CD4-positive, alpha-beta T cell (primary cell): Measurements from ENCODE around the gene IPO9. TPM values are rescaled to one million over a fixed set of nuclear protein-coding genes. Genes with fewer than 3 reads are reported as not detected.

Source experiments
- ATAC-seq: fragments of 200-7000 bp; cut with Tn5 transposase; one replicate; pipeline ENCODE4 v1.10.0; 2022; ENCODE audit warnings: mild to moderate bottlenecking; ENCODE audit not compliant: poor library complexity
- CTCF ChIA-PET: fragments of 350-600 bp; sonication (Branson Sonifier 250); formaldehyde crosslinking; loops from one replicate; lab custom pipeline; 2021; ENCODE audit warnings: antibody characterized with exemption, inconsistent platforms; lab: Charles Lee
- POLR2A ChIA-PET: fragments of 350-600 bp; sonication (Branson Sonifier 250); formaldehyde crosslinking; loops from one replicate; lab custom pipeline; 2021; ENCODE audit warnings: antibody characterized with exemption, inconsistent platforms; lab: Charles Lee
- DNase-seq, 14 experiments: peaks; one replicate each; pipeline ENCODE4 v3.0.0-alpha.2; 2013 to 2020; ENCODE audit warnings: mixed read lengths in 2 of 14
- H3K27ac ChIP-seq, 2 donors: one replicate each; pipeline versions ENCODE4 v1.5.1 to v1.7.0; 2013; ENCODE audit warnings: low read length in 2 of 2, low read depth in 1 of 2, mild to moderate bottlenecking in 1 of 2
- H3K27me3 ChIP-seq, 2 experiments: 1 replicate in 1 of 2; 2 replicates in 1 of 2; pipeline versions ENCODE4 v1.6.1 to v1.7.0; 2013; ENCODE audit warnings: low read length in 2 of 2, control low read depth in 1 of 2, mild to moderate bottlenecking in 1 of 2, moderate library complexity in 1 of 2; ENCODE audit not compliant: insufficient read depth in 2 of 2, control insufficient read depth in 1 of 2
- H3K36me3 ChIP-seq: one replicate; pipeline ENCODE4 v1.6.1; 2013; ENCODE audit warnings: low read length, control low read depth; ENCODE audit not compliant: insufficient read depth
- H3K4me1 ChIP-seq: one replicate; pipeline ENCODE4 v1.6.1; 2013; ENCODE audit warnings: low read length, control low read depth; ENCODE audit not compliant: insufficient read depth
- H3K4me3 ChIP-seq: one replicate; pipeline ENCODE4 v1.5.1; 2013; ENCODE audit warnings: mild to moderate bottlenecking, low read length, moderate library complexity
- H3K9me3 ChIP-seq, 2 experiments: 1 replicate in 1 of 2; 2 replicates in 1 of 2; pipeline versions ENCODE4 v1.6.1 to v1.7.0; 2013; ENCODE audit warnings: low read length in 2 of 2, mild to moderate bottlenecking in 2 of 2, control low read depth in 1 of 2, moderate library complexity in 1 of 2; ENCODE audit not compliant: control insufficient read depth in 1 of 2, insufficient read depth in 1 of 2
- H3K27ac Mint-ChIP-seq: one replicate; pipeline ENCODE4 v1.8.0; 2020; ENCODE audit warnings: mixed read lengths
- H3K27me3 Mint-ChIP-seq: one replicate; pipeline ENCODE4 v1.8.0; 2021; ENCODE audit warnings: mixed read lengths
- H3K36me3 Mint-ChIP-seq: one replicate; pipeline ENCODE4 v1.8.0; 2021; ENCODE audit warnings: low read depth, mixed read lengths
- H3K4me1 Mint-ChIP-seq: one replicate; pipeline ENCODE4 v1.8.0; 2021; ENCODE audit warnings: low read depth, mixed read lengths
- H3K4me3 Mint-ChIP-seq: one replicate; pipeline ENCODE4 v1.8.0; 2020; ENCODE audit warnings: mild to moderate bottlenecking, mixed read lengths
- H3K9me3 Mint-ChIP-seq: one replicate; pipeline ENCODE4 v1.8.0; 2020; ENCODE audit warnings: mixed read lengths
- intact Hi-C, 2 experiments: fragments of 100-400 bp; cut with DNase I in 1 of 2; cut with micrococcal nuclease in 1 of 2; formaldehyde crosslinking; loops; one replicate each; pipeline versions ENCODE4 v1.15.1 to v1.9.0; 2023 to 2025; cut with DNase I, micrococcal nuclease
- total RNA-seq, 174 experiments: library from RNA in 2 of 174; stranded (reverse) in 2 of 174; gene quantifications; one replicate each; pipeline ENCODE4 v1.2.3 and lab custom pipeline; 2021 to 2026
- TF ChIP-seq, protein P1 (sequence below): fragments of 200-600 bp; IDR thresholded peaks from one replicate; pipeline ENCODE4 v1.8.0; 2022; ENCODE audit warnings: antibody characterized with exemption, mild to moderate bottlenecking

Gene IPO9
- total RNA-seq, 2 experiments from 2014 or later = 17.1 to 20.1 TPM

DNA sequence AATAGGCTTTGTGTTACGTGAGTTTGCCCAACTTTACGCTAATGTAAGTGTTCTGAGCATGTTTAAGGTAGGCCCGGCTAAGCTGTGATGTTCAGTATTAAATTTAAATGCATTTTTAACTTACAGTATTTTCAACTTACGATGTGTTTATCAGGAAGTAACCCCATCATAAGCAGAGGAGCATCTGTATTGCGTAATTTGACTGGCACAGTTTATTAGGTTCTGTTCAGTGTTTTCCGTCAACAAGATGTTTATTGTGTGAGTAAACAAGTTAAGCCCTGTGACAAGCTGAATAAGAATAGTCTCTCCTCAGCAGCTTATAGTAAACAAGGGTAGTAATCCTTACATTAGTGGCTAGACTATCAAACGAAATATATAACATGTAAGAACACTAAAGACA lies 32.5 kb downstream of the IPO9 start:
- H3K27ac Mint-ChIP-seq = no peak overlapping the region
- ChIA-PET CTCF (no interaction called here), POLR2A (no interaction called here)
- H3K36me3 Mint-ChIP-seq = peaks cover 86% of the 10 kb centered on the region
- H3K4me1 ChIP-seq = no peaks in the 10 kb centered on the region
- H3K9me3 ChIP-seq = no peaks in the 10 kb centered on the region
- DNase-seq (no peak), ATAC-seq (no peak)
- H3K27me3 Mint-ChIP-seq = no peaks in the 10 kb centered on the region
- intact Hi-C loops = no loop called here
- H3K27me3 ChIP-seq = no peaks in the 10 kb centered on the region
- no peaks in the 10 kb centered on the region for H3K4me1 Mint-ChIP-seq
- no peak overlapping the region for H3K4me3 Mint-ChIP-seq
- peaks cover 75% of the 10 kb centered on the region for H3K36me3 ChIP-seq
- TF ChIP-seq, protein P1, sequence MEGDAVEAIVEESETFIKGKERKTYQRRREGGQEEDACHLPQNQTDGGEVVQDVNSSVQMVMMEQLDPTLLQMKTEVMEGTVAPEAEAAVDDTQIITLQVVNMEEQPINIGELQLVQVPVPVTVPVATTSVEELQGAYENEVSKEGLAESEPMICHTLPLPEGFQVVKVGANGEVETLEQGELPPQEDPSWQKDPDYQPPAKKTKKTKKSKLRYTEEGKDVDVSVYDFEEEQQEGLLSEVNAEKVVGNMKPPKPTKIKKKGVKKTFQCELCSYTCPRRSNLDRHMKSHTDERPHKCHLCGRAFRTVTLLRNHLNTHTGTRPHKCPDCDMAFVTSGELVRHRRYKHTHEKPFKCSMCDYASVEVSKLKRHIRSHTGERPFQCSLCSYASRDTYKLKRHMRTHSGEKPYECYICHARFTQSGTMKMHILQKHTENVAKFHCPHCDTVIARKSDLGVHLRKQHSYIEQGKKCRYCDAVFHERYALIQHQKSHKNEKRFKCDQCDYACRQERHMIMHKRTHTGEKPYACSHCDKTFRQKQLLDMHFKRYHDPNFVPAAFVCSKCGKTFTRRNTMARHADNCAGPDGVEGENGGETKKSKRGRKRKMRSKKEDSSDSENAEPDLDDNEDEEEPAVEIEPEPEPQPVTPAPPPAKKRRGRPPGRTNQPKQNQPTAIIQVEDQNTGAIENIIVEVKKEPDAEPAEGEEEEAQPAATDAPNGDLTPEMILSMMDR = no peak
- H3K4me3 ChIP-seq = no peak overlapping the region
- no peak overlapping the region for H3K27ac ChIP-seq
- no peaks in the 10 kb centered on the region for H3K9me3 Mint-ChIP-seq

DNA sequence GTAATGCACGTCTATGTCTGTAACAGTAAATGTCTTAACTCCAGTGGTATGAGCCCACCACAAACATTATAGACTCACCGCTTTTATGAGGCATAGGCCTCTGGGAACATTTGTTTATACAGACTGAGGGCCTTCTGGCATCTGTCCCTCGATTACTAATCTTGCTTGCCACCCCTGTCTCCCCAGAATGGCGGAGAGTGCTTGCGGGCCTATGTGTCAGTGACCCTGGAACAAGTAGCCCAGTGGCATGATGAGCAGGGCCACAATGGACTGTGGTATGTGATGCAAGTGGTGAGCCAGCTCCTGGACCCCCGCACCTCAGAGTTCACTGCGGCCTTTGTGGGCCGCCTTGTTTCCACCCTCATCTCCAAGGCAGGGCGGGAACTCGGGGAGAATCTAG lies 41.4 kb downstream of the IPO9 start:
- H3K4me3 Mint-ChIP-seq = no peak overlapping the region
- no peak overlapping the region for H3K27ac Mint-ChIP-seq
- CTCF ChIA-PET = no interaction called here
- Histone ChIP-seq H3K4me3 (no peak overlapping the region), H3K4me1 (no peaks in the 10 kb centered on the region), H3K27ac (no peak overlapping the region), H3K36me3 (peaks cover 87% of the 10 kb centered on the region), H3K27me3 (no peaks in the 10 kb centered on the region), H3K9me3 (no peaks in the 10 kb centered on the region)
- intact Hi-C loops = no loop called here
- H3K9me3 Mint-ChIP-seq = no peaks in the 10 kb centered on the region
- DNase-seq (no peak), ATAC-seq (no peak)
- POLR2A ChIA-PET = no interaction called here
- H3K36me3 Mint-ChIP-seq = peaks cover 92% of the 10 kb centered on the region
- TF ChIP-seq, protein P1 = no peak
- H3K4me1 Mint-ChIP-seq = no peaks in the 10 kb centered on the region
- no peaks in the 10 kb centered on the region for H3K27me3 Mint-ChIP-seq

DNA sequence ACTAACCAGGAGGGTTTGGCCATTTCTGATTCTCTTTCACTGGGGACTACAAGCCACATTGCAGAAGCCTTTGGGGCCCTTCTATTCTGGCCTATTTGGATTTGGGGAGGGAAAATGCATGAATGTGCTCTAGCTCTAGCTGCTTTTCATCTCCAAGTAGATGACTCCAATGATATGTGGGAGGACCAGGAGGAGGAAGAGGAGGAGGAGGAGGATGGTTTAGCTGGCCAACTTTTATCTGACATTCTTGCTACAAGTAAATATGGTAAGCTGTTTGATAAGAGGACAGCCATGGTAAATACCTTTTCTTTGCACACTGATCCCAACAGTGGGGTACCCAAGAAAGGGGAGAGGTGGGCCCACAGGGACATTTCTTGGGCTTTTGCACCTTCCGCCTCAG lies 45.7 kb downstream of the IPO9 start:
- intact Hi-C loops = loop anchor here in 1 of 2 experiments (5.0 kb wide), 2 partner anchors 98 to 263 kb away; no protein-coding TSS in a partner anchor

More for the DNA sequence above, 45.7 kb downstream of the IPO9 start:
- Histone ChIP-seq H3K9me3 (no peaks in the 10 kb centered on the region), H3K36me3 (peaks cover 62% of the 10 kb centered on the region), H3K4me3 (no peak overlapping the region), H3K27ac (no peak overlapping the region), H3K4me1 (no peaks in the 10 kb centered on the region), H3K27me3 (no peaks in the 10 kb centered on the region)
- Mint-ChIP-seq H3K9me3 (no peaks in the 10 kb centered on the region), H3K4me3 (no peak overlapping the region), H3K36me3 (peaks cover 65% of the 10 kb centered on the region), H3K4me1 (no peaks in the 10 kb centered on the region), H3K27ac (no peak overlapping the region), H3K27me3 (no peaks in the 10 kb centered on the region)
- DNase-seq (no peak), ATAC-seq (no peak)
- ChIA-PET CTCF (no interaction called here), POLR2A (no interaction called here)
- TF ChIP-seq, protein P1 = no peak
